ENCODE results near the gene IL12A. TPM values are rescaled to one million over a fixed set of nuclear protein-coding genes. Genes with fewer than 3 reads are reported as not detected.

IL12A gene
- total and polyA plus RNA-seq, 10 of the 15 experiments (the other 5 are each of a cell fraction or from before 2014, with no cell fraction given) = 0.50 to 10.9 (median 3.5) TPM

GRCh38 chr3:159951540-159951939, 37.1 kb upstream of the IL12A start:
- Histone ChIP-seq H3K27me3 (replicated peaks in 1 of 2; ENCODE audit: control insufficient read depth in 2 of 2, insufficient read depth in 2 of 2, low read length in 1 of 2) (no peaks in the 10 kb centered on the region), H2AFZ (ENCODE audit: control insufficient read depth, low read depth, low read length) (no peak overlapping the region), H3K9ac (ENCODE audit: control insufficient read depth, insufficient read depth, low read length) (no peak overlapping the region), H3K4me3 (no peak overlapping the region), H3K4me1 (ENCODE audit: control insufficient read depth, insufficient read depth, low read length) (peaks cover 10% of the 10 kb centered on the region), H3K79me2 (ENCODE audit: control insufficient read depth, insufficient read depth, low read length) (no peaks in the 10 kb centered on the region), H3K4me2 (ENCODE audit: control insufficient read depth, insufficient read depth) (no peak overlapping the region), H4K20me1 (ENCODE audit: control insufficient read depth, insufficient read depth) (no peaks in the 10 kb centered on the region), H3K9me3 (replicated peaks; ENCODE audit: control insufficient read depth, insufficient read depth, low read length) (no peaks in the 10 kb centered on the region), H3K36me3 (ENCODE audit: control insufficient read depth in 2 of 2, insufficient read depth in 2 of 2, low read length in 1 of 2) (no peaks in the 10 kb centered on the region), H3K27ac (ENCODE audit: control insufficient read depth, insufficient read depth) (no peak overlapping the region)
- ChIA-PET SMC1A (ENCODE audit: uncharacterized antibody, unreplicated experiment) (interaction anchor here (1.1 to 1.8 kb wide), 2 partner anchors 21 to 35 kb away, joined by 3 to 4 read pairs; no protein-coding TSS in a partner anchor), POLR2A (interaction anchor here (0.8 kb wide), 1 partner anchor 20 kb away, joined by 3 read pairs; no protein-coding TSS in a partner anchor), RAD21 (ENCODE audit: unreplicated experiment) (no interaction called here), CTCF (interaction anchor here (1.1 to 1.9 kb wide), 4 partner anchors 39 to 67 kb away, joined by 3 to 5 read pairs (median 4); no protein-coding TSS in a partner anchor)
- FAIRE-seq = no peak
- TF ChIP-seq PAX8 (IDR thresholded peaks at IDR 0.05) (no peak), POLR2AphosphoS5 (IDR thresholded peaks at IDR 0.05; ENCODE audit: low read length) (no peak), ZNF24 (IDR thresholded peaks at IDR 0.05) (no peak), IRF3 (IDR thresholded peaks at IDR 0.05) (no peak), IRF5 (IDR thresholded peaks at IDR 0.05; ENCODE audit: borderline replicate concordance) (no peak), CHD2 (IDR thresholded peaks at IDR 0.05; ENCODE audit: borderline replicate concordance, low read depth, low read length) (no peak), E2F8 (IDR thresholded peaks at IDR 0.05; ENCODE audit: low read depth, partially characterized antibody) (no peak), NR2C2 (IDR thresholded peaks at IDR 0.05; ENCODE audit: borderline replicate concordance, control insufficient read depth, insufficient read length, low read depth) (no peak), POLR2A (IDR thresholded peaks at IDR 0.05; ENCODE audit: low read depth, low read length) (no peak), SUZ12 (IDR thresholded peaks at IDR 0.05; ENCODE audit: unreplicated experiment) (no peak), CREM (IDR thresholded peaks at IDR 0.05; ENCODE audit: low read depth) (no peak), SPI1 (IDR thresholded peaks at IDR 0.05; ENCODE audit: borderline replicate concordance, insufficient read depth, low read depth, low read length) (no peak)
- in situ Hi-C loops (cut with MboI) (no loop called here), intact Hi-C loops (cut with micrococcal nuclease; ENCODE audit: unreplicated experiment) (no loop called here)
- no peak for ATAC-seq
- BruUV-seq (replicated peaks) = no TSS peak
- 3% methylated on average over 2 of the region's 2 CpGs for WGBS (ENCODE audit: insufficient coverage, insufficient replicate concordance, low lambda C conversion rate, missing lambda C conversion rate)
- DNase-seq (ENCODE audit: low read depth, low spot score) = no peak
